ENCODE measurements around the gene MKLN1.

MKLN1 gene

DNA sequence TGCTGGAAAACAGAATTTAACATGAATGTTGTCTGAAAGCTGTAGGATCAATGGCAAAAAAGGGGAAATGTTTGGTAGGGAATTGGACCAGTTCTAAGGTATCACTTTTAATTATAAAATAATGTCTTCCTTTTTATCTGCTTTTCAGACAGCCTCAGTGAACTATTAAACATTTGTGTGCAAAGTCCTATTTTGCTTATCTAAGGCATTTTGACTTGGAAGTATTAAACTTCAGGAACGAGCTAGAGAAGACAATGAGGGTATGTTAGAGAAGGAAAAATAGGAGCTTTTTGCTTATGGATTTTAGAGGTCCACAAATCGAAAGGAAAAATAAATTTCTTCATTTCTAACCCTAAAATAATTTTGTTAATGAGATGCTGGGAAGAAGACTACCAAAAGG, 165.4 kb downstream of the MKLN1 start:
- no peaks in the 10 kb centered on the region for H3F3A ChIP-seq (ENCODE audit: insufficient read depth)

DNA sequence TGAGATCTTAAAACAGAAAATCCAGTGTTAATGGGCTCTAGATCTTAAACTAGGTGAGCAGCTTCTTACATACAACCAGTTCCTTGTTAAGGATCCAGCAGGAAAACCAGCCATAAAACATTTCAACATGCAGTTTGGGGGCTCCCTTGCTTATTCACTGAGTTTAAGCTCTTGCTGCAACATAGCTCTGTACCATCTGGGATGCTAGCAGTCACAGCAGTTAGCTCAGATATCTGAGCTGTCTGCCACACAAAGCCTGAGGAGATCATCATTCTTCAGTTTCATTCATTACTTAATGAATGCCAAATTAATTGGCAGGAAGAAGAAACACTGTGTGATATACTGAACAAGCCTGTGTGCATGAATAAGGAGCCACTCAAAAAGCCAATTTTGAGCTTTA, 165.9 kb downstream of the MKLN1 start:
- H3K79me2 ChIP-seq (ENCODE audit: insufficient read depth, low read length) = no peaks in the 10 kb centered on the region
- no peaks in the 10 kb centered on the region for H4K20me1 ChIP-seq (ENCODE audit: low read depth, low read length)
- H3F3A ChIP-seq (ENCODE audit: insufficient read depth) = no peaks in the 10 kb centered on the region
- H3K9me3 ChIP-seq (ENCODE audit: insufficient read depth, low read length) = no peaks in the 10 kb centered on the region
- no peak overlapping the region for H3K4me2 ChIP-seq (ENCODE audit: low read depth, low read length, poor library complexity, severe bottlenecking)
- no peak for TF ChIP-seq EZH2phosphoT487 (conservative IDR thresholded peaks at IDR 0.05; ENCODE audit: low read length)
- H3K4me3 ChIP-seq (ENCODE audit: insufficient read depth, low read length, poor library complexity, severe bottlenecking) = no peak overlapping the region
- no peaks in the 10 kb centered on the region for H3K36me3 ChIP-seq (ENCODE audit: low read length)
- no peaks in the 10 kb centered on the region for H3K27me3 ChIP-seq (ENCODE audit: low read length)
- no peak overlapping the region for H3K9ac ChIP-seq (ENCODE audit: low read length)
- no peaks in the 10 kb centered on the region for H3K9me2 ChIP-seq (replicated peaks; ENCODE audit: insufficient read depth, low read length)
- H3K27ac ChIP-seq (ENCODE audit: low read depth, low read length) = no peak overlapping the region
- H2AFZ ChIP-seq (ENCODE audit: low read depth, low read length, severe bottlenecking) = no peak overlapping the region

More for the DNA sequence above, 165.4 kb downstream of the MKLN1 start:
- no peaks in the 10 kb centered on the region for H3K36me3 ChIP-seq (ENCODE audit: low read length)
- no peaks in the 10 kb centered on the region for H3K9me2 ChIP-seq (replicated peaks; ENCODE audit: insufficient read depth, low read length)
- H3K9me3 ChIP-seq (ENCODE audit: insufficient read depth, low read length) = no peaks in the 10 kb centered on the region
- H3K4me3 ChIP-seq (ENCODE audit: insufficient read depth, low read length, poor library complexity, severe bottlenecking) = no peak overlapping the region
- no peaks in the 10 kb centered on the region for H3K79me2 ChIP-seq (ENCODE audit: insufficient read depth, low read length)
- H3K9ac ChIP-seq (ENCODE audit: low read length) = no peak overlapping the region
- no peaks in the 10 kb centered on the region for H4K20me1 ChIP-seq (ENCODE audit: low read depth, low read length)
- no peak for TF ChIP-seq EZH2phosphoT487 (conservative IDR thresholded peaks at IDR 0.05; ENCODE audit: low read length)
- TF ChIP-seq, protein P1, sequence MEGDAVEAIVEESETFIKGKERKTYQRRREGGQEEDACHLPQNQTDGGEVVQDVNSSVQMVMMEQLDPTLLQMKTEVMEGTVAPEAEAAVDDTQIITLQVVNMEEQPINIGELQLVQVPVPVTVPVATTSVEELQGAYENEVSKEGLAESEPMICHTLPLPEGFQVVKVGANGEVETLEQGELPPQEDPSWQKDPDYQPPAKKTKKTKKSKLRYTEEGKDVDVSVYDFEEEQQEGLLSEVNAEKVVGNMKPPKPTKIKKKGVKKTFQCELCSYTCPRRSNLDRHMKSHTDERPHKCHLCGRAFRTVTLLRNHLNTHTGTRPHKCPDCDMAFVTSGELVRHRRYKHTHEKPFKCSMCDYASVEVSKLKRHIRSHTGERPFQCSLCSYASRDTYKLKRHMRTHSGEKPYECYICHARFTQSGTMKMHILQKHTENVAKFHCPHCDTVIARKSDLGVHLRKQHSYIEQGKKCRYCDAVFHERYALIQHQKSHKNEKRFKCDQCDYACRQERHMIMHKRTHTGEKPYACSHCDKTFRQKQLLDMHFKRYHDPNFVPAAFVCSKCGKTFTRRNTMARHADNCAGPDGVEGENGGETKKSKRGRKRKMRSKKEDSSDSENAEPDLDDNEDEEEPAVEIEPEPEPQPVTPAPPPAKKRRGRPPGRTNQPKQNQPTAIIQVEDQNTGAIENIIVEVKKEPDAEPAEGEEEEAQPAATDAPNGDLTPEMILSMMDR (IDR thresholded peaks at IDR 0.05; ENCODE audit: insufficient read depth, low read length, poor library complexity, severe bottlenecking) = no peak
- H3K27me3 ChIP-seq (ENCODE audit: low read length) = no peaks in the 10 kb centered on the region
- H3K27ac ChIP-seq (ENCODE audit: low read depth, low read length) = no peak overlapping the region
- H2AFZ ChIP-seq (ENCODE audit: low read depth, low read length, severe bottlenecking) = no peak overlapping the region
- no peak overlapping the region for H3K4me2 ChIP-seq (ENCODE audit: low read depth, low read length, poor library complexity, severe bottlenecking)

DNA sequence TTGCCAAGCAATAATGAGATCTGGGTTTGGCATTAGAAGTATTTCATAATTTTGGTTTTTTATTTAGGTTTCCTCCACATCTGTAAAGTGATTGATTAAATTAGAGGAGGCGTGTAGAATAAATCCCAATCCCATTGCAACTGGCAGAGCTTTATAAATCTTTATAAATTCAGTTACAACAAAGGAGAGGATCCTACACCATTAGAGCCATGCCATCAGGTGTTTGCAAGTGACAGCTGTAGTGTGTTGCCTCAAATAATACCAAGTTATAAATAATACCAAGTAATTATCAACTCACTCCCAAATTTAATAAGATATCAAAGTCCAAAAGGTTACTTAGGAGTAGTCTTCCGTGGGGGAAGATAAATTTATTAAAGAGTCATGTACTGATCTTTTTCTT, 166.5 kb downstream of the MKLN1 start:
- H2AFZ ChIP-seq (ENCODE audit: low read depth, low read length, severe bottlenecking) = no peak overlapping the region
- no peaks in the 10 kb centered on the region for H3K79me2 ChIP-seq (ENCODE audit: insufficient read depth, low read length)
- H4K20me1 ChIP-seq (ENCODE audit: low read depth, low read length) = no peaks in the 10 kb centered on the region
- no peak for TF ChIP-seq EZH2phosphoT487 (conservative IDR thresholded peaks at IDR 0.05; ENCODE audit: low read length)
- TF ChIP-seq, protein P1 (IDR thresholded peaks at IDR 0.05; ENCODE audit: insufficient read depth, low read length, poor library complexity, severe bottlenecking) = no peak
- no peaks in the 10 kb centered on the region for H3K9me3 ChIP-seq (ENCODE audit: insufficient read depth, low read length)
- H3F3A ChIP-seq (ENCODE audit: insufficient read depth) = no peaks in the 10 kb centered on the region
- no peak overlapping the region for H3K4me3 ChIP-seq (ENCODE audit: insufficient read depth, low read length, poor library complexity, severe bottlenecking)
- no peaks in the 10 kb centered on the region for H3K27me3 ChIP-seq (ENCODE audit: low read length)
- no peak overlapping the region for H3K9ac ChIP-seq (ENCODE audit: low read length)
- H3K9me2 ChIP-seq (replicated peaks; ENCODE audit: insufficient read depth, low read length) = no peaks in the 10 kb centered on the region
- no peaks in the 10 kb centered on the region for H3K36me3 ChIP-seq (ENCODE audit: low read length)
- H3K4me2 ChIP-seq (ENCODE audit: low read depth, low read length, poor library complexity, severe bottlenecking) = no peak overlapping the region
- H3K27ac ChIP-seq (ENCODE audit: low read depth, low read length) = no peak overlapping the region

DNA sequence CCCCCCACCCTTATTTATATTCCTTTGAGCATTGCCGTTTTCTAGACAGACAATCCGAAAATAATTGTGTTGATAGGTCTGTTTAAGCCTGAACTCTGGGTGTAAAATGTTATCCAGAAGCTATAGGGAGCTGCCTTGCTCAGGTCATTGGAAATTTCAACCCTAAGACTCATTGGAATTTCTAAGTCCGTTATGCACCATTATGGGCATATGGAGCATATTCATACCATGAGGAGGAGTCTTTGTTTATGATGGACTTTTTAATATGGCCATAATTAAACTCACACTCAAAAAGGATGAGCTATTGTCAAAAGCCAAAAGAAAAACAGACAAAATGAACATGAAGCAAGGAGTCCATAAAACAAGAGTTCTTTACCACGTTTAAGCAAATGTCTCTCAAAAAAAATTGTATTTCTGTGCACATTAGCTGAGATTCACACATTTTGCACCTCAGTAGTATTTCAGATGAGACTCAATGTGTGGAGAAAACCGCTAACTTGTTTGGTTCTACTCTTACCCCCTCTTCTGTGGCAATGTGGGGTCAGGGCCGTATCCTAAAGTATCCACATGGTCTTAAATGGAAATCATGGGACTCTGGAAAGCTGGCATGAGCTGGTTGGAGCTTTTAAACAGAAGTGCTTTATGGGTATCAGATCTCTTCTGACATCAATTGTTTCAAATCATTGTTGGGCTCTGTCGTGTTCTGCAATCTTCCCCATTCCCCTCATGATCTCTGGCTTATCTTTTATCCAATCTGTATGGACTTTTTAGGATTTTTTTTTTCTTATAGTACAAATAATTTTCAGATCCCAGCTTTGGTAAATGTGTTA, 168.2 kb downstream of the MKLN1 start:
- Histone ChIP-seq H3K9ac (ENCODE audit: low read length) (no peak overlapping the region), H2AFZ (ENCODE audit: low read depth, low read length, severe bottlenecking) (no peak overlapping the region), H3K27me3 (ENCODE audit: low read length) (no peaks in the 10 kb centered on the region), H3K79me2 (ENCODE audit: insufficient read depth, low read length) (no peaks in the 10 kb centered on the region), H3K36me3 (ENCODE audit: low read length) (no peaks in the 10 kb centered on the region), H3K9me3 (ENCODE audit: insufficient read depth, low read length) (no peaks in the 10 kb centered on the region), H3F3A (ENCODE audit: insufficient read depth) (no peaks in the 10 kb centered on the region), H3K4me2 (ENCODE audit: low read depth, low read length, poor library complexity, severe bottlenecking) (no peak overlapping the region), H4K20me1 (ENCODE audit: low read depth, low read length) (no peaks in the 10 kb centered on the region), H3K4me3 (ENCODE audit: insufficient read depth, low read length, poor library complexity, severe bottlenecking) (no peak overlapping the region), H3K9me2 (replicated peaks; ENCODE audit: insufficient read depth, low read length) (no peaks in the 10 kb centered on the region), H3K27ac (ENCODE audit: low read depth, low read length) (no peak overlapping the region)
- no peak for TF ChIP-seq EZH2phosphoT487 (conservative IDR thresholded peaks at IDR 0.05; ENCODE audit: low read length)
- TF ChIP-seq, protein P1 (IDR thresholded peaks at IDR 0.05; ENCODE audit: insufficient read depth, low read length, poor library complexity, severe bottlenecking) = no peak

Measured in SU-DHL-6 (cell line).